Loucy (cell line): ENCODE measurements around the gene RAB22A.

ENCODE experiments used
- H2AFZ ChIP-seq: fragments of 200-600 bp; sonication (generic); 2 replicates; pipeline ENCODE4 v1.6.0; 2016; ENCODE audit warnings: antibody characterized with exemption, mild to moderate bottlenecking, low read length, moderate library complexity
- H3F3A ChIP-seq: fragments of 200-600 bp; 2 replicates; pipeline ENCODE4 v1.6.0; 2016; ENCODE audit warnings: antibody characterized with exemption, low read depth, mild to moderate bottlenecking
- H3K27me3 ChIP-seq: fragments of 200-600 bp; sonication (generic); 2 replicates; pipeline ENCODE4 v1.6.1; 2014; ENCODE audit warnings: low read length, mild to moderate bottlenecking; ENCODE audit not compliant: insufficient read depth, poor library complexity, severe bottlenecking
- H3K36me3 ChIP-seq: fragments of 200-600 bp; sonication (generic); 2 replicates; pipeline ENCODE4 v1.6.1; 2016; ENCODE audit warnings: low read length; ENCODE audit not compliant: insufficient read depth
- H3K4me1 ChIP-seq: fragments of 200-600 bp; sonication (generic); 2 replicates; pipeline ENCODE4 v1.5.1; 2014; ENCODE audit warnings: low read length, mild to moderate bottlenecking; ENCODE audit not compliant: insufficient read depth, poor library complexity, severe bottlenecking
- H3K4me2 ChIP-seq: fragments of 200-600 bp; sonication (generic); 2 replicates; pipeline ENCODE4 v1.6.0; 2014; ENCODE audit warnings: antibody characterized with exemption, low read length, low read depth, mild to moderate bottlenecking; ENCODE audit not compliant: poor library complexity, severe bottlenecking
- H3K4me3 ChIP-seq: fragments of 200-600 bp; sonication (generic); 2 replicates; pipeline ENCODE4 v1.5.1; 2014; ENCODE audit warnings: low read length, mild to moderate bottlenecking, mixed read lengths; ENCODE audit not compliant: poor library complexity, severe bottlenecking
- H3K79me2 ChIP-seq: fragments of 200-600 bp; sonication (generic); 2 replicates; pipeline ENCODE4 v1.6.1; 2014; ENCODE audit warnings: low read length; ENCODE audit not compliant: insufficient read depth
- H3K9ac ChIP-seq: fragments of 200-600 bp; sonication (generic); 2 replicates; pipeline ENCODE4 v1.6.0; 2014; ENCODE audit warnings: mild to moderate bottlenecking, low read depth, low read length, moderate library complexity; ENCODE audit not compliant: poor library complexity, severe bottlenecking
- H3K9me2 ChIP-seq: fragments of 200-600 bp; sonication (generic); replicated peaks from 2 replicates; pipeline ENCODE4 v1.6.1; 2016; ENCODE audit warnings: low read depth, low read length, mixed read lengths
- H3K9me3 ChIP-seq: fragments of 200-600 bp; sonication (generic); 2 replicates; pipeline ENCODE4 v1.6.1; 2014; ENCODE audit warnings: mild to moderate bottlenecking, antibody characterized with exemption, low read length, low read depth; ENCODE audit not compliant: insufficient read depth
- H4K20me1 ChIP-seq: fragments of 200-600 bp; sonication (generic); 2 replicates; pipeline ENCODE4 v1.6.0; 2014; ENCODE audit warnings: antibody characterized with exemption, low read length, mild to moderate bottlenecking; ENCODE audit not compliant: insufficient read depth, poor library complexity, severe bottlenecking
- EZH2phosphoT487 ChIP-seq: fragments of 200-600 bp; IDR thresholded peaks from 2 replicates; pipeline ENCODE4 v1.6.1; 2018; ENCODE audit warnings: antibody characterized with exemption, mild to moderate bottlenecking, moderate library complexity, borderline replicate concordance
- TF ChIP-seq, protein P1 (sequence below): fragments of 200-600 bp; sonication (generic); conservative IDR thresholded peaks from 2 replicates; pipeline ENCODE4 v1.5.1; 2014; ENCODE audit warnings: mild to moderate bottlenecking, antibody characterized with exemption, low read length

The RAB22A gene

DNA sequence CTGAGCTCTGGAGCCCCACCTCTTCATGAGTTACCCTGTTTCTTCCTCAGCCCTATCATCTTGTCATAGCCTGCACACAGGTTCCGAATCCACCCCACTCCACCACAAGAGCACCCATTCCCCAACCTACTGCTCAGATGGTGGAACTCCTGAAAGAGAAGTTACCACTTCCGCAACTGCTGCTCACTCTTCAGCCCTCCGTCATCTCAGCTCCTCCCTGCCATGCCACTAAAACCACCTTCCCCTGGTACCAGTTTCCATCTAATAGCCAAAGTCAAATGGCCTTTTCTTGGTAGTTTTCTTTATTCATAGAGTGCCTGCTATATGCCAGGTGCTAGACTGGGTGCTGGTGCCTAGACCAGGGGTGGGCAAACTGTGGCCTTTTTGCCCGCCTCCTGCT lies 3.9 kb downstream of the RAB22A start:
- Histone ChIP-seq H3K9me3 (no peaks in the 10 kb centered on the region), H3K9ac (no peak overlapping the region), H3K4me1 (peaks cover 31% of the 10 kb centered on the region), H3K79me2 (peaks cover 40% of the 10 kb centered on the region), H4K20me1 (peaks cover 3% of the 10 kb centered on the region), H3K27me3 (no peaks in the 10 kb centered on the region), H3F3A (0 out of 2 replicates have a peak, but pooled peaks cover 1% of the 10 kb centered on the region), H3K9me2 (no peaks in the 10 kb centered on the region), H2AFZ (no peak overlapping the region), H3K4me3 (no peak overlapping the region), H3K36me3 (peaks cover 6% of the 10 kb centered on the region; the same call in 1 of the 2 replicates), H3K4me2 (peak overlapping the region; percentile 40)
- TF ChIP-seq, protein P1, sequence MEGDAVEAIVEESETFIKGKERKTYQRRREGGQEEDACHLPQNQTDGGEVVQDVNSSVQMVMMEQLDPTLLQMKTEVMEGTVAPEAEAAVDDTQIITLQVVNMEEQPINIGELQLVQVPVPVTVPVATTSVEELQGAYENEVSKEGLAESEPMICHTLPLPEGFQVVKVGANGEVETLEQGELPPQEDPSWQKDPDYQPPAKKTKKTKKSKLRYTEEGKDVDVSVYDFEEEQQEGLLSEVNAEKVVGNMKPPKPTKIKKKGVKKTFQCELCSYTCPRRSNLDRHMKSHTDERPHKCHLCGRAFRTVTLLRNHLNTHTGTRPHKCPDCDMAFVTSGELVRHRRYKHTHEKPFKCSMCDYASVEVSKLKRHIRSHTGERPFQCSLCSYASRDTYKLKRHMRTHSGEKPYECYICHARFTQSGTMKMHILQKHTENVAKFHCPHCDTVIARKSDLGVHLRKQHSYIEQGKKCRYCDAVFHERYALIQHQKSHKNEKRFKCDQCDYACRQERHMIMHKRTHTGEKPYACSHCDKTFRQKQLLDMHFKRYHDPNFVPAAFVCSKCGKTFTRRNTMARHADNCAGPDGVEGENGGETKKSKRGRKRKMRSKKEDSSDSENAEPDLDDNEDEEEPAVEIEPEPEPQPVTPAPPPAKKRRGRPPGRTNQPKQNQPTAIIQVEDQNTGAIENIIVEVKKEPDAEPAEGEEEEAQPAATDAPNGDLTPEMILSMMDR: no peak
- no peak for TF ChIP-seq EZH2phosphoT487

DNA sequence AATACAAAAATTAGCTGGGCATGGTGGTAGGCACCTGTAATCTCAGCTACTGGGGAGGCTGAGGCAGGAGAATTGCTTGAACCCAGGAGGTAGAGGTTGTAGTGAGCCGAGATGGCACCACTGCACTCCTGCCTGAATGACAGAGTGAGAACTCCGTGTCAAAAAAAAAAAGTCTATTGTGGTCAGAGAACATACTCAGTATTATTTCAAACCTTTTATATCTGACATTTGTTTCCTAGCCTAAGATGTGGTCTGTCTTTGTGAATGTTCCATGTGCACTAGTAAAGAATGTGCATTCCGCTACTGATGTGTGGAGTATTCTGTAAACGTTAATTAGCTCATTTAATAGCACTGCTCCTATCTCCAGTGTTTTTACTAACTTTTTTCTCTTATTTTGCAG lies 11.7 kb downstream of the RAB22A start:
- TF ChIP-seq, protein P1: no peak
- TF ChIP-seq EZH2phosphoT487: no peak
- Histone ChIP-seq H3K4me2 (no peak overlapping the region), H4K20me1 (peaks cover 3% of the 10 kb centered on the region), H3K79me2 (peaks cover 59% of the 10 kb centered on the region), H3K9me3 (no peaks in the 10 kb centered on the region), H3K4me3 (no peak overlapping the region), H3K9ac (no peak overlapping the region), H3K27me3 (no peaks in the 10 kb centered on the region), H3K4me1 (peaks cover 7% of the 10 kb centered on the region), H2AFZ (no peak overlapping the region), H3F3A (no peaks in the 10 kb centered on the region), H3K9me2 (no peaks in the 10 kb centered on the region), H3K36me3 (peaks cover 6% of the 10 kb centered on the region; the same call in 1 of the 2 replicates)

DNA sequence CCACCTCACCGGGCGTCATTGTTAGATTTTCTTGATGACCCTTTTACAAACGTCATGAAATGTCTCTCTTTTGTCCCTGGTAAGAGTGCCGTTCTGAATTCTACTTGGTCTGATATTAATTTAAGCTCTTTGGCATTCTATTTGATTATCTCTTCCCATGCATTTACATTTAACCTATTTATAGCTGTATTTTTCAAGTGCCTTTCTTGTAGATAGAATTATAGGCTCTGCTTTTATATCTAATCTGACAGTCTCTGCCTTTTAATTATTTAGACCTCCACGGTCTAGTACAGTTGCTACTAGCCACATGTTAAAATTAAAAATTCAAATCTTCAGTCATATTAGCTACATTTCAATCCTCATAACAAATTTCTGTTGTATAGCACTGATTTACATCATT lies 12.6 kb downstream of the RAB22A start:
- Histone ChIP-seq H3F3A (no peaks in the 10 kb centered on the region), H3K9me3 (no peaks in the 10 kb centered on the region), H3K27me3 (no peaks in the 10 kb centered on the region), H3K4me3 (no peak overlapping the region), H4K20me1 (peaks cover 3% of the 10 kb centered on the region), H3K9me2 (no peaks in the 10 kb centered on the region), H2AFZ (no peak overlapping the region), H3K4me2 (no peak overlapping the region), H3K9ac (no peak overlapping the region), H3K4me1 (peaks cover 7% of the 10 kb centered on the region), H3K79me2 (peaks cover 68% of the 10 kb centered on the region), H3K36me3 (no peaks in the 10 kb centered on the region)
- TF ChIP-seq, protein P1: no peak
- no peak for TF ChIP-seq EZH2phosphoT487
